ENCODE data around the gene ATXN1. TPM values are rescaled to one million over a fixed set of nuclear protein-coding genes. Genes with fewer than 3 reads are reported as not detected.
"Not testable (repeated sequence)": the region's sequence is repeated elsewhere in the genome, so short reads cannot be mapped to it uniquely, and the experiment has no call there.

ATXN1 gene
- total RNA-seq, 1 experiment from 2014 or later: 8.1 TPM

DNA sequence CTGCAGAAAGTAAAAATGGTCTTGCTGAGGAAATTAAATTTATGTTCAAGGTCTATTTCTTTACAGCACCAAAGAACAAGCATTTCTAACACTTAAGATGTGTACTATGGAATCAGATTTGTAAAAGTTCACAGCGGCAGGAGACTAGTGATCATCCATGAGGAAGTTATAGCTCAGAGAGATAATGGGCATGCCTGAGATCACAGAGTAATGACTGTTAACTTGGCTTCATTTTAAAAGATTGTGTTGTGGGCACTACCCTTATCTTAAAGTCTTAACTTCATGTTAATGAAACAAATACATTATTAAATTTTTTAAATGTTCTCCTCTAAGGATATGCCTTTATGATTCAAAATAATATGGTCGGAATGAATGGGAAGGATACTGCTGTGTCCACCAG lies 354.3 kb downstream of the ATXN1 start:
- POLR2A ChIA-PET: no interaction called here
- ATAC-seq (no peak), DNase-seq (ENCODE audit: low spot score) (no peak)
- Mint-ChIP-seq H3K27me3 (ENCODE audit: low read depth) (no peaks in the 10 kb centered on the region), H3K4me1 (no peaks in the 10 kb centered on the region), H3K9me3 (no peaks in the 10 kb centered on the region), H3K27ac (no peak overlapping the region), H3K36me3 (no peaks in the 10 kb centered on the region), H3K4me3 (no peak overlapping the region)
- CTCF ChIA-PET: interaction anchor here (2.2 kb wide), 1 partner anchor 75 kb away, joined by 10 read pairs; no protein-coding TSS in a partner anchor
- TF ChIP-seq, protein P1, sequence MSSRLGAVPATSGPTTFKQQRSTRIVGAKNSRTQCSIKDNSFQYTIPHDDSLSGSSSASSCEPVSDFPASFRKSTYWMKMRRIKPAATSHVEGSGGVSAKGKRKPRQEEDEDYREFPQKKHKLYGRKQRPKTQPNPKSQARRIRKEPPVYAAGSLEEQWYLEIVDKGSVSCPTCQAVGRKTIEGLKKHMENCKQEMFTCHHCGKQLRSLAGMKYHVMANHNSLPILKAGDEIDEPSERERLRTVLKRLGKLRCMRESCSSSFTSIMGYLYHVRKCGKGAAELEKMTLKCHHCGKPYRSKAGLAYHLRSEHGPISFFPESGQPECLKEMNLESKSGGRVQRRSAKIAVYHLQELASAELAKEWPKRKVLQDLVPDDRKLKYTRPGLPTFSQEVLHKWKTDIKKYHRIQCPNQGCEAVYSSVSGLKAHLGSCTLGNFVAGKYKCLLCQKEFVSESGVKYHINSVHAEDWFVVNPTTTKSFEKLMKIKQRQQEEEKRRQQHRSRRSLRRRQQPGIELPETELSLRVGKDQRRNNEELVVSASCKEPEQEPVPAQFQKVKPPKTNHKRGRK (CRISPR knock-in tag; IDR thresholded peaks at IDR 0.05; ENCODE audit: borderline replicate concordance): no peak
- no peak for TF ChIP-seq TCF7 (CRISPR knock-in tag; IDR thresholded peaks at IDR 0.05; ENCODE audit: low read depth)
- TF ChIP-seq, protein P2, sequence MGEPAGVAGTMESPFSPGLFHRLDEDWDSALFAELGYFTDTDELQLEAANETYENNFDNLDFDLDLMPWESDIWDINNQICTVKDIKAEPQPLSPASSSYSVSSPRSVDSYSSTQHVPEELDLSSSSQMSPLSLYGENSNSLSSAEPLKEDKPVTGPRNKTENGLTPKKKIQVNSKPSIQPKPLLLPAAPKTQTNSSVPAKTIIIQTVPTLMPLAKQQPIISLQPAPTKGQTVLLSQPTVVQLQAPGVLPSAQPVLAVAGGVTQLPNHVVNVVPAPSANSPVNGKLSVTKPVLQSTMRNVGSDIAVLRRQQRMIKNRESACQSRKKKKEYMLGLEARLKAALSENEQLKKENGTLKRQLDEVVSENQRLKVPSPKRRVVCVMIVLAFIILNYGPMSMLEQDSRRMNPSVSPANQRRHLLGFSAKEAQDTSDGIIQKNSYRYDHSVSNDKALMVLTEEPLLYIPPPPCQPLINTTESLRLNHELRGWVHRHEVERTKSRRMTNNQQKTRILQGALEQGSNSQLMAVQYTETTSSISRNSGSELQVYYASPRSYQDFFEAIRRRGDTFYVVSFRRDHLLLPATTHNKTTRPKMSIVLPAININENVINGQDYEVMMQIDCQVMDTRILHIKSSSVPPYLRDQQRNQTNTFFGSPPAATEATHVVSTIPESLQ (CRISPR knock-in tag; IDR thresholded peaks at IDR 0.05): no peak
- no peak for TF ChIP-seq ZNF416 (CRISPR knock-in tag; IDR thresholded peaks at IDR 0.05)

DNA sequence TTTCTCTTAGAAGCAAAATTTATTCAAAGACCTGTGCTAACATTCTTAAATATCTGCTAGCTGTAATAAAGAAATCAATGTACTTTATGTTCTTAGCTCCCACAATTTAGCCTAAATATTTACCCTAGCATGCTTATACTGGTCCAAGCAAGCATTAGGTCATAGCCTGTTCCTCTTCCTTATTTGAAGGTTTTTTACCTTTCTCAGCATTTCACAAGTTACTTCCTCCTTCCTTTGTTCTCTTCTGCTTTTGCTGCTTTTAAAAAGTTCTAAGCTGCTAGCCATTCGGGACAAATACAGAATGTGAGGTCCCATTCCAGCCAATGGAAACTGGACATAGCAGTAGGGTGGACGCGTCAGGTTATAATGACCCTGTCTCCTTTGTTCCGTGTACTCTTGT lies 354.7 kb downstream of the ATXN1 start:
- H3K4me3 Mint-ChIP-seq: not testable (repeated sequence)
- CTCF ChIA-PET: interaction anchor here (2.2 kb wide), 1 partner anchor 75 kb away, joined by 10 read pairs; no protein-coding TSS in a partner anchor

DNA sequence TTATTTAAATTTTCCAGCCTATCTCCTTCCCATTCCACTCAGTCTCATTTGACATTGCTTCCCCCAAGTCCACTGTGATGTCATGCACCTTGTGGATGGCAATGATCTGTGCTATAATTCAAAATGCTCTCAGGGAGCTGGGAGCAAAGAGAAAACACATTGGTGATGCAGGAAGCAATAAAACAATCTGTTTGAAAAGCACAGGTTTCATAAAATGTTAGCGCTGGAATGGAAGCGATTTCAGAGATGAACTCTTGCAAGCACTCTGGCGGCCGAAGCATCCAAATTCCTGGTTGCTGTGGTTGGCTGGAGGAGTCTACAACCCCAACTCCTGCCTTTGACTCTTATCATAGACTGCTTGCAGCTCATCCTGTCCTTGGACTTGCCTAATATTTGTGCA lies 355.9 kb downstream of the ATXN1 start:
- no peak for ATAC-seq
- POLR2A ChIA-PET: no interaction called here
- CTCF ChIA-PET: no interaction called here
- Mint-ChIP-seq H3K27ac (no peak overlapping the region), H3K9me3 (peaks cover 7% of the 10 kb centered on the region), H3K4me1 (no peaks in the 10 kb centered on the region), H3K27me3 (ENCODE audit: low read depth) (no peaks in the 10 kb centered on the region), H3K36me3 (no peaks in the 10 kb centered on the region), H3K4me3 (no peak overlapping the region)
- TF ChIP-seq ZNF396 (CRISPR knock-in tag; IDR thresholded peaks at IDR 0.05; ENCODE audit: borderline replicate concordance) (no peak), SOX15 (CRISPR knock-in tag; IDR thresholded peaks at IDR 0.05) (no peak), ZNF121 (CRISPR knock-in tag; IDR thresholded peaks at IDR 0.05) (no peak), SP1 (CRISPR knock-in tag; conservative IDR thresholded peaks at IDR 0.05) (no peak), NR1H2 (CRISPR knock-in tag; IDR thresholded peaks at IDR 0.05) (no peak), ZBTB21 (CRISPR knock-in tag; IDR thresholded peaks at IDR 0.05; ENCODE audit: borderline replicate concordance) (no peak), NR3C1 (CRISPR knock-in tag; conservative IDR thresholded peaks at IDR 0.05; ENCODE audit: low read depth) (no peak), IRF2 (CRISPR knock-in tag; IDR thresholded peaks at IDR 0.05; ENCODE audit: borderline replicate concordance, low read depth) (no peak), MXD4 (CRISPR knock-in tag; IDR thresholded peaks at IDR 0.05; ENCODE audit: borderline replicate concordance) (no peak), EMX1 (CRISPR knock-in tag; IDR thresholded peaks at IDR 0.05) (no peak), GABPB1 (CRISPR knock-in tag; IDR thresholded peaks at IDR 0.05) (no peak)
- TF ChIP-seq, protein P3, sequence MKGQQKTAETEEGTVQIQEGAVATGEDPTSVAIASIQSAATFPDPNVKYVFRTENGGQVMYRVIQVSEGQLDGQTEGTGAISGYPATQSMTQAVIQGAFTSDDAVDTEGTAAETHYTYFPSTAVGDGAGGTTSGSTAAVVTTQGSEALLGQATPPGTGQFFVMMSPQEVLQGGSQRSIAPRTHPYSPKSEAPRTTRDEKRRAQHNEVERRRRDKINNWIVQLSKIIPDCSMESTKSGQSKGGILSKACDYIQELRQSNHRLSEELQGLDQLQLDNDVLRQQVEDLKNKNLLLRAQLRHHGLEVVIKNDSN (CRISPR knock-in tag; IDR thresholded peaks at IDR 0.05): no peak
- TF ChIP-seq, protein P4, sequence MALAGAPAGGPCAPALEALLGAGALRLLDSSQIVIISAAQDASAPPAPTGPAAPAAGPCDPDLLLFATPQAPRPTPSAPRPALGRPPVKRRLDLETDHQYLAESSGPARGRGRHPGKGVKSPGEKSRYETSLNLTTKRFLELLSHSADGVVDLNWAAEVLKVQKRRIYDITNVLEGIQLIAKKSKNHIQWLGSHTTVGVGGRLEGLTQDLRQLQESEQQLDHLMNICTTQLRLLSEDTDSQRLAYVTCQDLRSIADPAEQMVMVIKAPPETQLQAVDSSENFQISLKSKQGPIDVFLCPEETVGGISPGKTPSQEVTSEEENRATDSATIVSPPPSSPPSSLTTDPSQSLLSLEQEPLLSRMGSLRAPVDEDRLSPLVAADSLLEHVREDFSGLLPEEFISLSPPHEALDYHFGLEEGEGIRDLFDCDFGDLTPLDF (CRISPR knock-in tag; IDR thresholded peaks at IDR 0.05): no peak
- TF ChIP-seq, protein P5, sequence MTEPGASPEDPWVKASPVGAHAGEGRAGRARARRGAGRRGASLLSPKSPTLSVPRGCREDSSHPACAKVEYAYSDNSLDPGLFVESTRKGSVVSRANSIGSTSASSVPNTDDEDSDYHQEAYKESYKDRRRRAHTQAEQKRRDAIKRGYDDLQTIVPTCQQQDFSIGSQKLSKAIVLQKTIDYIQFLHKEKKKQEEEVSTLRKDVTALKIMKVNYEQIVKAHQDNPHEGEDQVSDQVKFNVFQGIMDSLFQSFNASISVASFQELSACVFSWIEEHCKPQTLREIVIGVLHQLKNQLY (CRISPR knock-in tag; IDR thresholded peaks at IDR 0.05): no peak
- TF ChIP-seq, protein P6, sequence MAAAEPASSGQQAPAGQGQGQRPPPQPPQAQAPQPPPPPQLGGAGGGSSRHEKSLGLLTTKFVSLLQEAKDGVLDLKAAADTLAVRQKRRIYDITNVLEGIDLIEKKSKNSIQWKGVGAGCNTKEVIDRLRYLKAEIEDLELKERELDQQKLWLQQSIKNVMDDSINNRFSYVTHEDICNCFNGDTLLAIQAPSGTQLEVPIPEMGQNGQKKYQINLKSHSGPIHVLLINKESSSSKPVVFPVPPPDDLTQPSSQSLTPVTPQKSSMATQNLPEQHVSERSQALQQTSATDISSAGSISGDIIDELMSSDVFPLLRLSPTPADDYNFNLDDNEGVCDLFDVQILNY (CRISPR knock-in tag; IDR thresholded peaks at IDR 0.05): no peak
- TF ChIP-seq, protein P7, sequence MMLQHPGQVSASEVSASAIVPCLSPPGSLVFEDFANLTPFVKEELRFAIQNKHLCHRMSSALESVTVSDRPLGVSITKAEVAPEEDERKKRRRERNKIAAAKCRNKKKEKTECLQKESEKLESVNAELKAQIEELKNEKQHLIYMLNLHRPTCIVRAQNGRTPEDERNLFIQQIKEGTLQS (CRISPR knock-in tag; conservative IDR thresholded peaks at IDR 0.05): no peak
- TF ChIP-seq, protein P8, sequence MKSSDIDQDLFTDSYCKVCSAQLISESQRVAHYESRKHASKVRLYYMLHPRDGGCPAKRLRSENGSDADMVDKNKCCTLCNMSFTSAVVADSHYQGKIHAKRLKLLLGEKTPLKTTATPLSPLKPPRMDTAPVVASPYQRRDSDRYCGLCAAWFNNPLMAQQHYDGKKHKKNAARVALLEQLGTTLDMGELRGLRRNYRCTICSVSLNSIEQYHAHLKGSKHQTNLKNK (CRISPR knock-in tag; IDR thresholded peaks at IDR 0.05): no peak
- TF ChIP-seq, protein P9, sequence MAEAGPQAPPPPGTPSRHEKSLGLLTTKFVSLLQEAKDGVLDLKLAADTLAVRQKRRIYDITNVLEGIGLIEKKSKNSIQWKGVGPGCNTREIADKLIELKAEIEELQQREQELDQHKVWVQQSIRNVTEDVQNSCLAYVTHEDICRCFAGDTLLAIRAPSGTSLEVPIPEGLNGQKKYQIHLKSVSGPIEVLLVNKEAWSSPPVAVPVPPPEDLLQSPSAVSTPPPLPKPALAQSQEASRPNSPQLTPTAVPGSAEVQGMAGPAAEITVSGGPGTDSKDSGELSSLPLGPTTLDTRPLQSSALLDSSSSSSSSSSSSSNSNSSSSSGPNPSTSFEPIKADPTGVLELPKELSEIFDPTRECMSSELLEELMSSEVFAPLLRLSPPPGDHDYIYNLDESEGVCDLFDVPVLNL (CRISPR knock-in tag; IDR thresholded peaks at IDR 0.05; ENCODE audit: borderline replicate concordance, low read depth): no peak
- DNase-seq (ENCODE audit: low spot score): no peak

More for the DNA sequence above, 354.7 kb downstream of the ATXN1 start:
- ATAC-seq; H3K9me3 Mint-ChIP-seq; H3K27me3 Mint-ChIP-seq (ENCODE audit: low read depth); DNase-seq (ENCODE audit: low spot score); POLR2A ChIA-PET; H3K4me1 Mint-ChIP-seq; H3K36me3 Mint-ChIP-seq; H3K27ac Mint-ChIP-seq: not testable (repeated sequence)

Measured in WTC11 (cell line).